M059J (cell line): Measurements from ENCODE around the gene AK4. TPM values are rescaled to one million over a fixed set of nuclear protein-coding genes. Genes with fewer than 3 reads are reported as not detected.
"Not testable (repeated sequence)": the region's sequence is repeated elsewhere in the genome, so short reads cannot be mapped to it uniquely, and the experiment has no call there.

Experiments used
- DNase-seq: peaks from one replicate; pipeline ENCODE4 v3.0.0-alpha.2; 2012; ENCODE audit warnings: low read depth
- total RNA-seq: library from RNA; depleted of rRNA; stranded (reverse); fragments of >200 nt; shearing (Covaris generic); gene quantifications from 2 replicates; pipeline ENCODE4 v1.2.3, GENCODE V29; 2014

The AK4 gene
- total RNA-seq, 1 experiment from 2014 or later = 49.0 TPM

DNA sequence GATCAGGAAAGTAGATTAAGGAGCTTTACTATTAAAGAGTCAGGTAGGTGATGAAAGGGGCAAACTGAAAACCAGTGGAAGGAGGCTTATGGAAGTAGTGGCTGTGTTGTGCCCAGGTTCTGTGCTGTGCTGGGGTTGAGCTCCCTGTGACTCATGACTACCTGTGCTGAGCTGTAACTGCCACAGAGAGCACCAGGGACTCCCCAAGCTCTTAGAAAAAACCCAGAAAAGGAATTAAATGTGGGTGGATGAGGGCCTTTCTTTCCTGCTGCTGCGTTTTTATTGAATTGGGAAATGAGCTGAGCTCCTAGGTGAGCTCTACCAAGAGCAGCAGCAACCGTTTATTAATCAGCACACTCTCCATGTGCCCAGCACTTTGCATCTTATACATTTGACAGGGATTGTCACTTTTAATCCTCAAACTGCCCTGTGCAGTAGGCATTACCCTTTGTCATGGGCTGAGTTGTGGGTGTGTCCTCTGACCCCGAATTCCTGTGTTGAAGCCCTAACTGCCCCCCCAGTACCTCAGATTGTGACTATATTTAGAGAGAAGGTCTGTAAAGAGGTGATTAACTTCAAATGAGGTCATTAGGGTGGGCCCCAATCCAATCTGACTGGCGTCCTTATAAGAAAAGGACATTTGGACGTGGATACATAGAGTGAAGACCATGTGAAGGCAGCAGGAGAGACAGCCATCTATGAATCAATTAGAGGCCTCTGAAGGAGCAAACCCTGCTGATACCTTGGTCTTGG, 65.4 kb downstream of the AK4 start:
- no peak for DNase-seq

DNA sequence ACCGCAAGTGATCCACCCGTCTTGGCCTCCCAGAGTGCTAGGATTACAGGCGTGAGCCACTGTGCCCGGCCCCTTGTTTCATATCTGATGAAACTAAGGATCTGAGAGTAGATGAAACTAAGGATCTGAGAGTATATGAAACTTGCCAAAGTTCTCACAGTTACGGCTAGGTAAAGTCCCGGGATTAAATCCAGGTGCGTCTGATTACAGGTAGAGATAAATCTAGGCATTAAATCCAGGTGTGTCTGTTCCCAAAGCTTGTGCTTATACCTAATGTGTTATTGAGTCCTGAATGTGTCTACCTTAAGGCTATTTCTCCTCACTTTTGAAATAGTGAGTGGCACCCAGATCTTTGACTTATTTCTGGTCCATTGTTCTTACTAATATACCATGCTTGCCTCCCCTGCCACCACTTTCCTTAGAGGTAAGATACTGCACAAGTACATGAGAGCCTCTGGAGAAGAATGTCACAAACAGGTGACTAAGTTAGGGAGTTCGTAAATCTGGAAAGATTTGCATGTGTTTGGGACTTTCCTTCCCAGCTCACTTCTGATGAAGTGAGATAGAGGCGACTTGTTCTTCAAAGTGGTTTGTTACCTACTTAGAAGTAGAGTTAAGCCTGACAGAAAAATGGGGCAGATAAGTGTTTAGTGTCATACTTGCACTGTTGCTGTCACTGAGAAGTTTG, 66.5 kb downstream of the AK4 start:
- DNase-seq = no peak

DNA sequence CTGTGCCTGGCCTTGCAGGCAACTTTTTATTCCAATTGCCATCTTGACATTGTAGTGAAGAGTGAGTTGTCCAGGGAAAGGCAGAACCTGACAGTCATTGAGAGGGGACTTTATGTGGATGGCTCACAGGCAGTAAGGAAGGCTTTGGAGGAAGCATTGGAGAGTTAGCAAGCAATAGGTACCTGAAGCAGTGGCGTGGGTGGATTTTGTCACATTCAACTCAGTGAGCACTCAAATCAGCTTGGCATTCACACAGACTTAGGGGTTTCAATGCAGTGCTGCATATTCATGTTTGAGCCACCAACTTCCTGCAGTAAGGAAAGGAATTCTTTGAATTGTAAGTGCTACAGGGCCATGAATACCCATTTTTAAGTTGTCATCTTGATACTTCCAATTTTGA, 69.0 kb downstream of the AK4 start:
- no peak for DNase-seq

DNA sequence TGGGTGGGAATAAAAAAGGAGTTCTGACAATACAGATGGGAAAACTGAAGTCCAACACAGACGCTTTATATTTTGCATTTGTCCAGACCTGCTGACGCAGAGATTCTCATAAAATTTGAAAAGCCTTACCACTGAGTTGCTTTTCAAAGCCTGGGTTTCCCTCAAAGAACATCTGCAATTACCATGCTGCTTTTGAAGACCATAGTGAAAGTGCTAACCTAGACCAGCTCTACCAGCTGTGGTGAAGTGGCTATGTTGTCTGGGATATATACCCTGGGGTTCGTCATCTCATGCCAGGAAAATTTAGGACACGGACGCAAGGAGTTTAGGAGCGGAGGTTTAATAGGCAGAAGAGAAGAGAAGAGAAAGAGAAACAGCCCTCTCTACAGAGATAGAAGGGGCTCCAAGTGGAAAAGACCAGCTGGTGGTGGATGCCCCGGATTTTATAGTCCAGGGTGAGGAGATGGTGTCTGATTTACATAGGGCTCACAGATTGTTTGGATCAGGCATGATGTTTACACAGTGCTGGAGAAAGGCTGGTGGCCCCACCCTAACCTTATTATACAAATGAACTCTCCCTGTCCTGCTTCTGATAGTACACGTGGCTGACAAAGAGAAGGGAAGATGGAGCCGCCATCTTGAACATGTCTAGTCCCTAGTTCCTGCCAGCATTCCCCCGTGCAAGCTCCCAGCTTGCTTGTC, 73.8 kb downstream of the AK4 start:
- no peak for DNase-seq

DNA sequence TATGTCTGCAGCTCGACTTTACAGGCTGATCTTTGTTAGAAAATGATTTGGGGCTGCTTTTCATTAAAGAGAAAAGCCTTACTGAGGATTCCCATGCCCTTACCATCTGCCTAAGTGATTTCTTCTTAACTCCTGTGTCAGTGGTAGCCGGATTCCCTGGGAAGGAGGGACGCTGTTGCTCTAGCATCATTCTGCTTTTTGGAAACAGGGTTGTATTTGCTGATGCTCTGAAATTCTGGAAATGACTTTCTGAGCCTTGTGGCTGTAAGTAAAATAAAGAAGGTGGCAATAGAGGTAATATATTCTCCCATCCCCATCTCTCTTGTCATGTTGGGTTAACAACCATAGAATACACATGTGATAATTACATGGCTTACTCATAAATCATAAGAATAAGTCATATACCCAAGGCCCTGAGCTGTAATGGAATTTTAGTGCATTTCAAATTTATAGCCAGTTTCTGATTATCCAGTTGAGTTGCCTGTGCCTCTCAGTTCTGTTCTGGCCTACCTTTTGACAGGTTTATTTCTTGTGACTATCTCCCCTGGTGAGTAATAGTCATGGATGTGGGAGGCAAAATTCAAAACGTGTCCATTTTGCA, 74.4 kb downstream of the AK4 start:
- no peak for DNase-seq

DNA sequence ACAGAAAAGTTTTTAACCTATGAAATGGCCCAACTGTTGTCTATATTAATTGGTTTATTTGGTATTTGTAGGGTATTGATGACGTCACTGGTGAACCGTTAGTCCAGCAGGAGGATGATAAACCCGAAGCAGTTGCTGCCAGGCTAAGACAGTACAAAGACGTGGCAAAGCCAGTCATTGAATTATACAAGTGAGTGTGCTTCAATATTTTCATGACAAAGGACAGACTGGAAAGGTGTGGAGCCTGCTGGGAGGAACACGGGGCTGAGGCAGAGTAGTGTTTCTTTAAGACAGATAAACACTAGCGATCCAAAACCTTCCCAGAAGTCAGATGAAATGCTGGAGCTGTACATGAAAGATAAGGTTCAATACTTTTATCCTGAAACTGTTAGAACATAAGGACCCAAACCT, 76.7 kb downstream of the AK4 start:
- DNase-seq = no peak

DNA sequence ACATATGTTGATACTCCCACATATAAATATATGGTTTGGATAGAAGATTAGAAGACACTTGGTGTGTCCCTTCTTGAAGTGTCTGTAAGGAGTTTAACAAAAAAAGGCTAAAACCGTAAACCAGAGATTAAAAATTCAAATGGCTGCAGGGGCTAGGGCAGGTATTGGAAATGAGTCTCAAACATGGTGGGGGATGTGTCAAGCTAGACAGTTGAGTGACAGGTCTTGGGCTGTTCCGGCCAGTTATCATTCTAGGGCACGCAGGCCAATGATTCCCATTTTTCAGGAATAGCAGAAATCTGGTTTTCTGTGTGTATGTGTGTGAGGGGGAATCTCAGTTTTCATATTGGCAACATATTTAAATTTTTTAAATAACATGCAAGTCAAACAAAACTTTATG, 77.2 kb downstream of the AK4 start:
- no peak for DNase-seq

DNA sequence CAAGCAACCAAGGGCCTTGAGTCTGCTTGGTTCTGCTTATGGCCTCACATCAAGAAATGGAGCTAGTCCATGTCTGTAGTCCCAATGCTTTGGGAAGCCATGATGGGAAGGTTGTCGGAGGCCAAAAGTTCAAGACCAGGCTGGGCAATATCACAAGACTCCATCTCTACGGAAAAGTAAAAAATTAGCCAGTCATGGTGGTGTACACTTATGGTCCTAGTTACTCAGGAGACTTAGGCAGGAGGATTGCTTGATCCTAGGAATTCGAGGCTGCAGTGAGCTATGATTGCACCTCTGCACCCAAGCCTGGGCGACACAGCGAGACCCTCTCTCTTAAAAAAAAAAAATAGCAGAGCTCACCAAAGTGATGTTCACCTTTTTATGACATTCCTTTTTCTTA, 81.2 kb downstream of the AK4 start:
- no peak for DNase-seq

DNA sequence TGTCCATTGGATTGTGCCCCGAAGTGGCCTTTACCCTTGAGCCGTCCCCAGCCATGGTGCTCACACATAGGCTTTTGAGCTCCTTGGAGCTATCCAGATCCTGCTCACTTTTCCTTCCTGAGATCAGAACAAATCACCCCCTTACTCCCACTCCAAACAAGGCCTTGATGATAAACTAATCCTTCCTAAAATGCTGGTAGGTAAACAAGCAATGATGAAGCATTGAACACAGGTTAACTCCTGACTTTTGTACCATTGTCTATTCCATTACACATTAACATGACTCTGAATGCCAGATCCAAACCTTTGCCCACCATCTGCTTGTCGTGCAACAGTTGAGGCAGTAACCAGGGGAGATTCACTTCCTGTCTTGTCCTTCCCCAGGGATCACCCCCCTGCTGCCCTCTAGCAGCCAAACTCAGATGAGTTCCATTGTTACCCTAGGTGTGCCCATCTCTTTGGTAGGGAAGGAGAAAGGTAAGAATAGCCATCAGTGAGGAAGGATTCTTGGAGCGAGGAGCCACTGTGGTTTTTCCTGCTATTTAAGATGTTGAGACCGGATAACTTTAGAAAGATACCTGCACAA, 81.8 kb downstream of the AK4 start:
- no peak for DNase-seq

DNA sequence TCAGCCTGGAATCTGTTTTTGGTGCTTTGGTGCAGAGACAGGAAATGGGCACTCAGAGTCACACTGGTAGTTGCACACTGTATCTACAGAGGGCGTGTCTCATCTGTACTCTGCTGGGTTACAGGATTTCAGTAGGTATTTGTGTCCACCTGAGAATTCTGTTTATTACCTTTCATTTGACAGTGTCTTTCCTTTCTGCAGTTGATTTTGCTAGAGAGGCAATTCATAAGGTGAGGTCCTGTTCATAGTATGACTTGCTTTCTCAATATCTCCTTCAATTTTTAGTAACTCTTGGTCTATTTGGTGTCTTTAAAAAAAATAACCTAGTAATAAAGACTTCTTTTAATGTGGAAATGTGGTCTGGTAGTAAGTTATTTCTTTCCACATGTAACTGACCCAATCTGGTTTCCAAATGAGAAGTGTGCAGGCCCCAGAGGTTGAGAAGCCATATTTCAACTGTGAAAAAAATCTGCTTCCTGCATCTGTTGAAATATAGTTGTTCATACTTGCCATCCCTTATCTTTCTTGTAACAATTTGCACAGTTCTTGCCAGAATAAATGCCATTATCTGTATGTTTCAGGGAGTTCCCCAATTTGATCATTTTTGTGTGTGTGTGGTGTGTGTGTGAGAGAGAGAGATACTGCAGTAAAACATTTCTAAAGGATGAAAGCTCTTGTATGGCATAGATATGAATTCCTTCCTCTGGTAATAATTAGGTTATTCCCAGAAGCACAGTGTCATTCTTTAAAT, 82.9 kb downstream of the AK4 start:
- DNase-seq = no peak

DNA sequence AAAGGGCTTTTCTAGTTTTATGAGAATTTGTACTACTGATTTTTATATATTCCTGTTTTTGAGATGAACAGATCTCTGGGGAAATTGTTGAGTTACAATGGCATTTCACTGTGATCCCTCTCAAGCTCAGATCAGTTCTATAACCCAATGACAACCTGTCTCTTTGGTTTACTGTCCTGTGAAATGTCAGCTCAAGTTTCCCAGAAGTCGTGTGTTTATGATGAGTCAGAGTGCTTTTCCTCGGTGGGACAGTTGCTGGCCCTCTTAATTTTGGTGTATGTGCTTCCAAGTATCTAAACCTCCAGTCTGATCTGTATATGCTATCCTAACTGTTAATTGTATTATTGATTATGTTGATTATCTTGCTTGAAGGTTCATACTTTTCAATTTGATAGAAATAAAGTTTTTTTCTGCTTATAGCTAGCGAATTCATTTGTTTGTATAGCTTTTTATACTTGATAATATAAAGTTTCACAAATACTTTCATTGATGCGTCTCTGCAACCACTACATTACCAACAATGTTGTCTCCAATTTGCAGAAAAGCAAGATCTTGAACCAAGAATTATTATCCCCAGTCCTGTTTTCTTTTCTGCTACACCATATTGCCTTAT, 83.8 kb downstream of the AK4 start:
- DNase-seq = peak; percentile 21

DNA sequence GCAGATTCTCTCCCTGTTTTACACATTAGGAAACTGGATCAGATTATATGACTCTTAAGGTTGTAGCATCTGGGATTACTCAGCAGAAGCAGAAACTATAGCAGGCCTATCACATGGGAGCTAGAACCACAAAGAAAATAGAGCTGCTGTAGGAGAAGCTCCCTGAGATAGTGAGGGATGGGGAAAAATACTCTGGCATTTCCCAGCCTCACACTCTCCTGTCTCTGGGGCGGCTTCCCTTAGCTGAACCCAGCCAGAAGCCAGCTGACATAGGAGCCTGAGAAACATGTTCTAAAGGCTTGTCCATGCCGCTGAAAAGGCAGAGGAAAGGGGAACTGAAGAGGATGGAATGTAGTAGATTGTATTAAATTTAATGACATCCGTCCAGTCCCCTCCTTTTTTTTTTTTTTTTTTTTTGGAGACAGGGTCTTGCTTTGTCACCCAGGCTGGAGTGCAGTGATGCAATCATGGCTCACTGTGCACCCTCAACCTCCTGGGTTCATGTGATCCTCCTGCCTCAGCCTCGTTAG, 84.5 kb downstream of the AK4 start:
- no peak for DNase-seq

DNA sequence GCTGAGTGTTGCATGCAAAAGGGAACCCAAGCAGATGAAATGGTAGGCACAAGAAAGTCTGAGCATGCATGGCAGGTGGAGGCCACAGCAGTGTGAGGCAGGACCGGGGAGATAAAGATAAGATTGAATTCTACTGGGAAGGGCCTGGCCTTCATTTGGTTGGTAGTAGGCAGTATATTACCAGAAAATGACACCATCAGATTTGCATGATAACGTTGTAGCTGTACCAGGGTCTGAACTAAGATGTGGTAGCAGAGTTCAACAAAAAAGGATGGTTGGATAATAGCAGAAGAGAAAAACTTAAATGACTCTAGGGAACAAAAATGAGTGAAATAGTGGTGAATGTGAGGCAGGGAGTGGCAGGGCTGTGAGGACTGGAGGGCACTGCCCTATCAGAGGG, 85.8 kb downstream of the AK4 start:
- no peak for DNase-seq

DNA sequence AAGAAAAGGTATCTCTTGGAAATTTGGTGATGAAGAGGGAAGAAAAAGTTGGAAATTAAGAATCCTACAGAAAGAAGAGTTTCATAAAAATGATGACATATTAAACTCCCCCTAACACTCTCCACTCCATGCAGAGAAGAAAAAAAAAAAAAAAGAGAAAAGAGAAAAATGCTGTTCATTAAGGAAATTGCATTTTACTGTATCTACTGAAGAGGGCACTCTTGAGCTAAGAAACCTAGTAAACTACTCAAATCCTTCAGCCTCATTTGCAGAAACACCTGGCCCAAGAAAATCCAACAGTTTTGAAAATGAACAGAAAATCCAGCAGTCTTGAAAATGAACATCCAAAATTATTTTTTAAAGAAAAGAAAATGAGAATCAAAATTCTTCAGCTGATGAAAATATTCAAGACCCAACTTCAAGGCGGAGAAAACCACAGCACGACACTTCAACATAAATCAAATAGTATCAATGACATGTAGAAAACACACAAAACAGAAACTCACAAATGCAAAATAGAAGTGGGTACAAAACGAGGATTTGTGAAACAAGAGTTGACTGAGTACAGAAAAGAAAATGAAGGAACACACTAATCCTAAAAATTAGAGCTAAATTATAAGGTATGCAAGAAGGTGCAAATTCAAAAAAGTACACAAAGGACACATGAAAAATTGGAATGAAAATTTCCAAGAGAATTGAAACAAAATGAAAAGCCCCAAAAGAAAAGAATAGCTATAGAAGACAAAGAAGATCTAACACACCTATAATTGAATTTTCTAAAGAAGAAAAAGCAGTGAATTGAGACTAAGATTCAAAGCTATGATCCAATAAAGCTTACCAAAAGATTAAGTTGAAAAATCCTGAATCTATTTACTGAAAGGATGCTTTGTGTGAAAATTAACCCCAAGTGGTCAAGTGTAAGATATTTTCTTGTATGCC, 88.1 kb downstream of the AK4 start:
- DNase-seq = peak; percentile 64

DNA sequence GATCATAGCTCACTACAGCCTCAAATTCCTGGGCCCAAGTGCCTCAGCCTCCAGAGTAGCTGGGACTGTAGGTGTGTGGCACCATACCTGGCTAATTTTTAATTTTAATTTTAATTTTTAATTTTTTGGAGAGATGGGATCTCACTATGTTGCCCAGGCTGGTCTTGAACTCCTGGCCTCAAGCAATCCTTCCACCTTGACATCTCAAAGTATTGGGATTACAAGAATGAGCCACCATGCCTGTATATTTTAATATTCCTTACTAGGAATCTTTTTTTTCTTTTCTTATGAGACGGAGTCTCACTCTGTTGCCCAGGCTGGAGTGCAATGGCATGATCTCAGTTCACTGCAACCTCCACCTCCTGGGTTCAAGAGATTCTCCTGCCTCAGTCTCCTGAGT, 89.1 kb downstream of the AK4 start:
- DNase-seq = not testable (repeated sequence)

DNA sequence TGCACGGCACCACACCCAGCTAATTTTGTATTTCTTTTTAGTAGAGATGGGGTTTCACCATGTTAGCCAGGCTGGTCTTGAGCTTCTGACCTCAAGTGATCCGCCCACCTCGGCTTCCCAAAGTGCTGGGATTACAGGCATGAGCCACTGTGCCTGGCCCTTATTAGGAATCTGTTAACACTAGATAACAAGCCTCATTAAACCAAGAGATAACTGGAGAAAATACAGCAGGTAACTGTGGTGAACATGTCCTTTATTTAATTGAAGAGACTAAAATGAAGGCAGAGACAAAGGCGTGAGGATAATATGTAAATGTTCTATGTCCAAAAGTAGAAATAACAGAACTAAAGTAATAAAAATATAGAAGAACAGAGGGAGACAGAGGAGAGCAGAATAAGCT, 89.5 kb downstream of the AK4 start:
- DNase-seq = no peak

DNA sequence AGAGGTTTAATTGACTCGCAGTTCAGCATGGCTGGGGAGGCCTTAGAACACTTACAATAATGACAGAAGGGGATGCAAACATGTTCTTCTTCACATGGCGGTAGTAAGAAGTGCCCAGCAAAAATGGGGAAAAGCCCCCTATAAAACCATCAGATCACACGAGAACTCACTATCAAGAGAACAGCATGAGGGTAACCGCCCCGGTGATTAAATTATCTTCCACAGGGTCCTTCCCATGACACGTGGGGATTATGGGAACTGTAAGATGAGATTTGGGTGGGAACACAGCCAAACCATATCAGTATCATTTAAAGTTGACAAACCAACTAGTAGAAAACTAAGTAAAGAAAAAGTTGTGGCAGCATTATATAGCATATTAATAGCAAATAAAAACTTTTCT, 90.0 kb downstream of the AK4 start:
- DNase-seq = no peak

DNA sequence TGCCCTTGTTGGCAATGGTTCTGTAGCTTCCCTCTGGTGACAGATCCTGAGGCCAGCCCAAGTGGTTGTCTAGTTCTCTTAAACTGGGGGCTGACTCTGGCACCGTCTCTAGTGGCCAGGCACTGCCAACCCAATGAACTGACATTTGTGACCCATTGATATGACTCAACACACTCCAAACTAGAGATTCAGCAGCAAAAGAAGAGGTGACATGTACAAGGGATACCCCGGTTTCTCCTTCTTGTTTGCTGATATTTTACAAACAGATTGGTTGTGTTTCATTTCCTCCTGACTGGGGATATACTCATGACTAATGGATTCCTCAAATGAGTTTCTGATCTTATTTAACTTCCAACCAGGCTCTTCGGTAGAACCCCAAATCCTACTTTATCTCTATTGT, 95.5 kb downstream of the AK4 start:
- no peak for DNase-seq

DNA sequence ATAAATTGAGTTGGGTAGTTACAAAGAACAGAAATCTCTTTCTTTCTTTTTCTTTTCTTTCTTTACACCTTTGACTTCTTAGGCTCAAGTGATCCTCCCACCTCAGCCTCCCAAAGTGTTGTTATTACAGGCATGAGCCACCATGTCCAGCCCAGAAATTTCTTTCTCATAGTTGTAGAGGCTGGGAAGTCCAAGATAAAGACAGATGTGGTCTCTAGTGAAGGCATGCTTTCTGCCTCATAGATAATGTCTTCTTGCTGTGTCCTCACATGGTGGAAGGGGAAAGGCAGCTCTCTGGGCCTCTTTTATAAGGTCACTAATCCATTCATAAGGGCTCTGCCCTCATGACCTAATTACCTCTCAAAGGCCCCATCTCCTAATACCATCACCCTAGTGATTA, 97.3 kb downstream of the AK4 start:
- DNase-seq = no peak
